ENCODE measurements around the gene SPOP.
A peak's percentile ranks its signal among the peaks of the same experiment; 100 is the strongest.
"Not testable (repeated sequence)": the region's sequence is repeated elsewhere in the genome, so short reads cannot be mapped to it uniquely, and the experiment has no call there.

SPOP gene

GRCh38 chr17:49647256-49647585 is 30.7 kb downstream of the SPOP start:
- no peak for DNase-seq (ENCODE audit: low read depth in 2 of 2)

GRCh38 chr17:49646391-49647255 is 31.3 kb downstream of the SPOP start:
- DNase-seq (ENCODE audit: low read depth in 2 of 2), result peak in 1 of 2 donors; percentile 5

DNA sequence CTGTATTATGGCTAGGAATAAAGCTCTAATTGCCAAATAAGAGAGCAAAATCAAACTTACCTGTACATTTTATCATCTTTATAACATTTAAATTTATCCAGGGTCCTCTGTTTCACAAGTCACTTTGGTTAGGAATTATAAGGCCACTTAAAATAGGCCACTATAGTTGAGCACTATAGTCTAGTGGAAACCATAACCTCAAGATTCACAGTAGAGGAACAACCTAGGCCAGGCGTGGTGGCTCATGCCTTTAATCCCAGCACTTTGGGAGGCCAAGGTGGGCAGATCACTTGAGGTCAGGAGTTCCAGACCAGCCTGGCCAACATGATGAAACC is 31.9 kb downstream of the SPOP start:
- not testable (repeated sequence) for DNase-seq (ENCODE audit: low read depth in 2 of 2)

DNA sequence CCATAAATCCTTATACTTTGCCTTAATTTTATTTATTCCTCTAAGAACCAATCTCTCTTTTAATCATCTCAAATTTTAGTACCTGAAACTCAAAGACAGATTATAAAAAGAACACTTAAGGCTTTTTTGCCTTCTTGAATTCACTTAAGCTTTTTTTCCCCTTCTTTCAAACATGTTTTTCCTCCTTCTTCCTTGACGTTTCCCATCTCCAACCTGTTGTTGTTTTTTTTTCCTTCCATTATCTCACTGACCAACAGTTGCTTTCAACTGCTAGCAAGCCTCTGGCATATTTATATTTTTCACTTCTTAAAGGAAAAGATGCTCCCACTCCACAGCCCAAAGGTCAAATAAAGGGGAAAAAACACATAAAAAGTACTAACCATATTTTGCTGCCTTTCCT is 32.2 kb downstream of the SPOP start:
- no peak for DNase-seq (ENCODE audit: low read depth in 2 of 2)

DNA sequence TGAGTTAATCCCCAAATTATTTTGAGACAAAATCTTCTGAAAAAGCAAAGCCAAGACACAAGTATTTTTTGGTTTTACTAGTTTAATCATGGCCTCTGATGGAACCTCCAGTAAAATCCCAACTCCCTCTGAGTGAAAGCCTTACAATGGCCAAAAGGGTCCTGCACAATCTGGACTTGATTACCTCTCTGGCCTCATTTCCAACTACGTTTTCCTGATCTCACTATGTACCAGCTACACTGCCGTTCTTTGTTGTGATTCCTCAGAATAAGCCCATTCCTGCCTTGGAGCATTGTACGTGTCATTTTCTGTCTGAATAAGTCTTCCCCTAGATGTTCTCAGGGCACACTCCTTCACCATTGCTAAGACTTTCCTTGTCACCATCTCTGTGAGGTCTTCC is 37.3 kb downstream of the SPOP start:
- no peak for DNase-seq (ENCODE audit: low read depth in 2 of 2)

DNA sequence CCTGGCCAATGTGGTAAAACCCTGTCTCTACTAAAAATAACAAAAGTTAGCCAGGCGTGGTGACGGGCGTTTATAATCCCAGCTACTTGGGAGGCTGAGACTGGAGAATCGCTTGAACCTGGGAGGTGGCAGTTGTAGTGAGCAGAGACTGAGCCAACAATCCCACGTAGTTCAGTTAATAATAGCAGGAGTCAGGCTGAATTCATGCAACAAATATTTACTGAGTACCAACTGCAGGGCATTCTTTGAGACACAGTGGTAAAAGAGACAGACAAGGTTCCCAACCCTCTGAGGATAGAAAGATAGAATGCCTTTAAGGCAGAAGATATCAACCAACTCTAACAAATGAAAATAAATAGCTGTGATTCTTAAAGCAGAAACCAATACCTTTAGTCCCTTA is 39.1 kb downstream of the SPOP start:
- DNase-seq (ENCODE audit: low read depth in 2 of 2), result no peak

DNA sequence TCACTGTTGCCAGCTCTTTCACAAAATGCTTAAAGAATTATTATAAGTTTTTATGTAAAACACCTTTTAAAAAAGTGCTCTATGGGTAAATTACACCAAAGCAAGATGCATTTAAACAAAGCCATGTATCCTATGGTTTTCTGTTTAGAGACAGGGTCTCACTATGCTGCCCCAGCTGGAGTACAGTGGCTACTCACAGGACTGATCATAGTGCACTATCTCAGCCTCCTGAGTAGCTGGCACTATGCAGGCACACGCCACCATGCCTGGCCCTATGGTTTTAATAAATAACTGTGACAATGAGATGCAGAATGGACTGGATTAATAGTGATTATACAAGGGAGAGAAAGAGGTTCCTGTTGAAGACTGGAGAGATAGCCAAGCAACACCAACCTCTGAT is 40.2 kb downstream of the SPOP start:
- DNase-seq (ENCODE audit: low read depth in 2 of 2), result no peak

DNA sequence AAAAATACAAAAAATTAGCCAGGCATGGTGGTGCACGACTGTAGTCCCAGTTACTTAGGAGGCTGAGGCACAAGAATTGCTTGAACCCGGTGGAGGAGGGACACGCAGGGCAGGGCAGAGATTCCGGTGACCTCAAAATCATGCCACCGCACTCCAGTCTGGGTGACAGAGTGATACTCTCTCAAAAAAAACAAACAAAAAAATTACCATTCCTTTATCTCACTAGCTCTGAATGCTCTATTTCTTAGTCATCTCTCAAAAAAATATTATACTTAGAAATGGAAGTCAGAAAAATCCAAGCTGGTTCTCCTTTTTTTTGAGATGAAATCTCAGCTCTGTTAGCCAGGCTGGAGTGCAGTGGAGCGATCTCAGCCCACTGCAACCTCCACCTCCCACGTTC is 40.8 kb downstream of the SPOP start:
- no peak for DNase-seq (ENCODE audit: low read depth in 2 of 2)

DNA sequence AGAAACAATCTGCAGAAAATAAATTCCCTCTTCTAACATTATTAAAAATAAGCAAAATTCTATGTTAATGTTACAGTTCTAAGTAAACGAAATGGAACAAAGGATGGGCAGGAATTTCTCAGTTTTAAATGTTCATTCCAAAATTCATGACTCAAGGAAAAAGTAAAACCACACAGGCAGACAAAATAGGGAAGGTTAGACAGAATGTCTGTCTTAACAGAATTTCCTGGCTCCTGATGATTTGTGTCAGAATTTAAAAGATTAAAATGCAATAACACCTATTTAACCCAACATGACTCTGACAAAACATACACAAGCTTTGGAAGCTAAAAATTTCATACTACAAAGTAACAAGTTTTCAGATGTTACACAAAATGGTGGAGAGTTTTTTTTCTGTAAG is 42.8 kb downstream of the SPOP start:
- no peak for DNase-seq (ENCODE audit: low read depth in 2 of 2)

DNA sequence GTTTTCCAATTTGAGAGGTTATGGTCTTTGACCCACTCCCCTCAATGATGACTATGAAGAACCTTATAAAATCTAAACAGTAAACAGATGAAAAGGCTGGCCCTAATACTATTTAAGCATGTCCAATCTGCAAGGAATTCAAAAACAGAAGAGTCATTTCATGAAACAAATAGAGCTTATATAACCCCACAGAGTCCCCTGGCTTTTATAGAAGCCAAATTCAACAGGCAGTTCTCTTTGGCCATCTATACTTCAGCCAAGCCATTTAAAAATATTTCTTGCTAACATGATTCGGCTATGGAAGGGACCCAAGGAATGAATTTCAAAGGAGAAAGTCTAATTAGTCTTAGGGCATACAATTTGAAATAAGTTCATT is 43.4 kb downstream of the SPOP start:
- no peak for DNase-seq (ENCODE audit: low read depth in 2 of 2)

DNA sequence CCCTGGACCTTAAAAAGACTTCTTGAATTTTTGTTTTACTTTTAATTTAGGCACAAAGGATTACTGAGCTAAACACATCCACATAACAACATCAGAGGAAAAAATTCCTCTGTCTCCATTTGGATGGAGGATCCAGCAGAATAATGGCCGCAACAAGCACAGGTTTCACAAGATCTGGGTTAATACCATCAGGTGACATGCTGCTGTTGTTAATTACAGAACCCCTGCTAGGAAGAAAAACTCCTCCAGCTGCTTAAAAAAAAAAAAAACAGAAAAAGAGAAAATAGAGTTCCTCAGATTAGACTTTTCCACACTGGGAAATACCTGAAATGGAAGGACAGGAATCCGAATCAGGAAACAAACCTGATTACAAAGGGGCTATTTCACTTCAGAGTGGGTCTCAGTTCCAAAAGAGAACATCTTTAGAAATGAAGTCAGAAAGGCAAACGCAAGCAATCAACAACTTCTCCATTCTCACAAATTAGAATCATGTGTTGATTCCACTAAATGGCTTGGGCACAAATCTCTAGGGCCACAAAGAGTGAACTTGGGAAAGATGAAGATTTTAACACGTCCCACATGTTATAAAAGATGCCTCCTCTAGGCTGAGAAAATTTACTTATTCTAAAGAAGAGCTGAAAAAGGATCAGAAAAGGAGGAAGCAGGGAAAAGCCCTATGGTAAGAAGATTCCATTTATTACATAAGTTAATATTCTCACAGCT is 44.0 kb downstream of the SPOP start:
- no peak for DNase-seq (ENCODE audit: low read depth in 2 of 2)

DNA sequence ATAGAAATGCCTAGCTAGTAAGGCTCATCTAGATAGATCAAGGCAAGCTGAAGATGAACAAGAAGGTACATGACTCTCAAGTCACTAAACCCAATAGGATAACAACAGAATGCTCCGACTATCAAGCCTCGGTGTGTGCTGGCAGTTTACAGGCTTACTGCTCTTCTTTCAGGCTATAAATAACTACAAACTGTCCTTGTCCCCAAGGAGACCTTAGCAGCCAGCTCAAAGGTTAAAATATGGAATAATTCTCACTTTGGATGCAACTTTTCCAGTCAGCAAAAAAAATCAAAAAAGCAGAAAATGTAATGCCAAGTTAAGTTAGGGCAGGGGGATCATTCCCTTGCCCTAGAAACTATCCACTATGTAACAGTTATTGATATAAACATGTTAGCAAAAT is 44.6 kb downstream of the SPOP start:
- DNase-seq (ENCODE audit: low read depth in 2 of 2), result no peak

- DNase-seq (ENCODE audit: low read depth in 2 of 2), result no peak
Observed at GRCh38 chr17:49632201-49632600, 45.7 kb downstream of the SPOP start.

GRCh38 chr17:49631496-49631895 is 46.4 kb downstream of the SPOP start:
- no peak for DNase-seq (ENCODE audit: low read depth in 2 of 2)

DNA sequence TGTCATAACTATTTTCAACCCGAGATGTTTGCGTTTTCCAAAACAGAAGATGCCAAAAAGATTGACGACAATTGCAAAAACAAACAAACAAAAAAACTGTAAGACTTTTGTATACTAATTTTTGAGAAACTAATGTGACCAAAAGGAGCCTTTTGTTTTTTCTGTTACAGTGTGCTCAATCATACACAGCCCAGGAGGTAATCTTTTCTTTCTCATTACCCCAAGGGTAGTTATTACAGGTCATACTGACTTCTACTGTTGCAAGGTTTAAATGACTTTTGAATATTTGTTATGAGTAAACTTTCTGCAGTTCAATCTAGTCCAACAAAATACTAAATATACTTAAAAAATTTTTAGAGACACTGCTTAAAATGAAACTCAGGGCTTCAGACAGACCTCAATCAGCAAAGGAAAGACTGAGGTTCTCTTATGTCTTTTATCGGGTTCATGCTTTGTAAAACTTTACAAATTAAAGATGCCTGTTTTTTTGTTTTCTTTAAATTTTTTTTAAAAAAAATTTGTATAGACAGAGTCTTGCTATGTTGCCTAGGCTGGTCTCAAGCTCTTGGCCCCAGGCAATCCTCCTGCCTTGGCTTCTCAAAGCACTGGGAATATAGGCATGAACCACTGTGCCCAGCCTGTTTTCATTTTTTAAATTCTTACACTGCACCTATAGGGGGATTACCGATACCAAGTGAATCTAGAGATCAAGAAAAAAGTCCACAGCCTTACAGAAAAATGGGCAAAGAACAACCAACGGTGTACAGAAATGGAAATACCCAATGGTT is 47.6 kb downstream of the SPOP start:
- DNase-seq (ENCODE audit: low read depth in 2 of 2), result no peak

GRCh38 chr17:49629447-49629846 is 48.5 kb downstream of the SPOP start:
- DNase-seq (ENCODE audit: low read depth in 2 of 2), result no peak

DNA sequence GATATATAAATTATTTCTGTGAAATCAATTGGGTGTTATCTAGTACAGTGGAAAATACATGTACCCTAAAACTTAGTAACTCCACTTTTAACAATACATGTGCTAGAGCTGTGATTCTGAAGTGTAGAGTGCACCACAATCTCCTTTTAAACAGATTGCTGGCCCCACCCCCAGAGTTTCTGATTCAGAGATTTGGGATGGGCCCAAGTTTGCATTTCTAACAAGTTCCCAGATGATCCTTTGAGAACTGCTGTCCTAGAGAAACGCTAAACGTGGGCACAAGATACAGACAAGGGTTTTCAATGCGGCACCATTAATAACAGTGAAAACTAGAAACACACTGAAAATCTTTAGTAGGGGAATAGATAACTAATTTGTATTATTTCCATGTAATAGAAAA is 53.0 kb downstream of the SPOP start:
- DNase-seq (ENCODE audit: low read depth in 2 of 2), result no peak

DNA sequence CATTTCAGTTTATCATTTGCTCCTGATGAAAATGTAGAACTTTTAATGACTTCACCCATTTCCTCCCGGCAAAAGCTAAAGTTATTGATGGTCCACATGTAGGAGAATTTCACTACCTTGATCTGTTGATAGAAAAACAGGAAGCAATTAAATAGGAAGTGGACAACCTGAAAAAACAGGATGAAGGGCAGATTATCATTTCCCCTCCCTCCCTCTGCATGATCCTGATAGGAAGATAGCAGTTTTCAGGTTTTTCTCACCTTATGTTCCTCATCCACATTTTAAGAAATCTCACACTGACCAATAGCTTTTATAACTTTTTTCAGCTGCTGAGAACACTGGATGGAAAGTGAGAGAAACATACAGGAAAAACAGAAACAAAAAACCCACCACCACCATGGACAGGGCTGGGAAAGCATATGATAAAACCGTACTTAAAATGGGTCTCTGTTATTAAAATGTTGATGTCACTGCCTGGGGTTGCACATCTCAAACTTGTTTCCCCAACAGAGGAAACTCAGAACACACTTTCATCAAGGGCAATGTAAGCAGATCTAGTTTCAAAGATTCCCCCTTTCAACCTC is 55.9 kb downstream of the SPOP start:
- DNase-seq (ENCODE audit: low read depth in 2 of 2), result no peak

DNA sequence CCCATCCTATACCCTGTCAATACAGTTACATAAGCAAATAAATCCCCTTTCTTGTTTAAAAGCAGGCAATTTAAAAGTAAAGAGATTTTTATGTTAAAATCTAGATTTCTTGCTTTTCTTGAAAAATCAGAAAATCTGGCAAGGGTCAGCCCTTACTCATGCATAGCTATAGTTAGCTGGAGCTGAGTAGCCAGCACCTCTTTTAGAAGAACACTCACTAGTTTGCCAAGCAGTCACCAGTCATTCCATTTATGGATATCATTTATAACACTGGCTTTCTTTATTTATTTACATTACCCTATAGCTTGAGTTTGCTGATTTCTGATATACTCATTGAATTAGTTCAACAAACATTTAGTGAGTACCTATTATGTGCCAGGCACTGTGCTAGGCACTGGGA is 56.5 kb downstream of the SPOP start:
- no peak for DNase-seq (ENCODE audit: low read depth in 2 of 2)

- no peak for DNase-seq (ENCODE audit: low read depth in 2 of 2)
Observed at GRCh38 chr17:49618028-49618611, 59.8 kb downstream of the SPOP start.

- no peak for DNase-seq (ENCODE audit: low read depth in 2 of 2)
Observed at GRCh38 chr17:49616601-49617131, 61.2 kb downstream of the SPOP start.

GRCh38 chr17:49616086-49616485 is 61.8 kb downstream of the SPOP start:
- no peak for DNase-seq (ENCODE audit: low read depth in 2 of 2)
